Keratinocyte (primary cell): ENCODE results near the gene GOT2. TPM values are rescaled to one million over a fixed set of nuclear protein-coding genes. Genes with fewer than 3 reads are reported as not detected.

Experiments
- polyA plus RNA-seq, 5 experiments: library from polyadenylated mRNA; depleted of rRNA in 3 of 5; stranded (reverse) in 3 of 5; stranded (forward) in 1 of 5; unstranded in 1 of 5; fragments of >200 nt; gene quantifications; 1 replicate in 1 of 5; 2 replicates in 3 of 5; 3 replicates in 1 of 5; pipeline versions ENCODE4 v1.2.1 to v1.2.3, GENCODE V29; 2011 to 2012; ENCODE audit warnings: missing spikeins in 2 of 5, low read depth in 1 of 5, low replicate concordance in 1 of 5
- small RNA-seq, 3 experiments: library from RNA; depleted of rRNA; stranded (forward); fragments of <200 nt; gene quantifications; one replicate each; pipeline ENCODE3, GENCODE V24; 2012; ENCODE audit warnings: low read depth in 3 of 3, low replicate concordance in 1 of 3; ENCODE audit not compliant: insufficient read length in 3 of 3

Gene GOT2
- polyA plus RNA-seq, 1 donor (not counting 4 experiments of a cell fraction or from before 2014, with no cell fraction given) = 99.2 TPM

Small RNA genes within 50 kb of the gene (small RNA-seq; reads per million reads assigned to genes)
- 0 to 2.3 (median 0) reads per million in 3 experiments for gene RN7SL143P
- 0 reads per million in 3 experiments for gene RNU6-1155P

Other genes starting within 250 kb of the GOT2 start
- 1.1 to 4.3 TPM (median 1.3 TPM) in 3 replicates for gene NDRG4, start 234.2 kb downstream of the GOT2 start, polyA plus RNA-seq
- 9.6 to 13.5 TPM (median 10.3 TPM) in 3 replicates for gene SETD6, start 218.8 kb downstream of the GOT2 start, polyA plus RNA-seq
- 135 to 196 TPM (median 163 TPM) in 3 replicates for gene CNOT1, start 104.5 kb downstream of the GOT2 start, polyA plus RNA-seq
- gene SLC38A7, start 49.5 kb downstream of the GOT2 start, polyA plus RNA-seq = 11.2 to 18.9 TPM (median 18.2 TPM) in 3 replicates